Measurements from ENCODE around the gene RPS27L.

The RPS27L gene

GRCh38 chr15:63157118-63157843 is at the start of gene RPS27L:
Gene RPS27L, minus strand, starts transcription at chr15:63157477. Its CDS starts 72 bp downstream, at chr15:63157405.
- peak; percentile 69 to 70 (median 70) for DNase-seq (ENCODE audit: low read depth in 2 of 3, low spot score in 2 of 3)

GRCh38 chr15:63206079-63206478 is 48.8 kb upstream of the RPS27L start:
- no peak for DNase-seq (ENCODE audit: low read depth in 2 of 3, low spot score in 2 of 3)

- DNase-seq (ENCODE audit: low read depth in 2 of 3, low spot score in 2 of 3): no peak
These were observed 46.3 kb upstream of the RPS27L start for GRCh38 chr15:63203451-63204090.

GRCh38 chr15:63202861-63203260 is 45.6 kb upstream of the RPS27L start:
- no peak for DNase-seq (ENCODE audit: low read depth in 2 of 3, low spot score in 2 of 3)

- no peak for DNase-seq (ENCODE audit: low read depth in 2 of 3, low spot score in 2 of 3)
These were observed 43.4 kb upstream of the RPS27L start for GRCh38 chr15:63200464-63201249.

- no peak for DNase-seq (ENCODE audit: low read depth in 2 of 3, low spot score in 2 of 3)
These were observed 41.3 kb upstream of the RPS27L start for GRCh38 chr15:63198371-63199250.

- DNase-seq (ENCODE audit: low read depth in 2 of 3, low spot score in 2 of 3): no peak
These were observed 40.3 kb upstream of the RPS27L start for GRCh38 chr15:63197626-63198025.

- no peak for DNase-seq (ENCODE audit: low read depth in 2 of 3, low spot score in 2 of 3)
These were observed 39.6 kb upstream of the RPS27L start for GRCh38 chr15:63196842-63197241.

- no peak for DNase-seq (ENCODE audit: low read depth in 2 of 3, low spot score in 2 of 3)
These were observed 38.3 kb upstream of the RPS27L start for GRCh38 chr15:63195569-63196015.

GRCh38 chr15:63194880-63195568 is 37.7 kb upstream of the RPS27L start:
- no peak for DNase-seq (ENCODE audit: low read depth in 2 of 3, low spot score in 2 of 3)

- DNase-seq (ENCODE audit: low read depth in 2 of 3, low spot score in 2 of 3): no peak
These were observed 37.0 kb upstream of the RPS27L start for GRCh38 chr15:63194302-63194701.

- no peak for DNase-seq (ENCODE audit: low read depth in 2 of 3, low spot score in 2 of 3)
These were observed 35.4 kb upstream of the RPS27L start for GRCh38 chr15:63192619-63193206.

GRCh38 chr15:63191895-63192618 is 34.8 kb upstream of the RPS27L start:
- DNase-seq (ENCODE audit: low read depth in 2 of 3, low spot score in 2 of 3): no peak

GRCh38 chr15:63190769-63191649 is 33.7 kb upstream of the RPS27L start:
- DNase-seq (ENCODE audit: low read depth in 2 of 3, low spot score in 2 of 3): no peak

- DNase-seq (ENCODE audit: low read depth in 2 of 3, low spot score in 2 of 3): no peak
These were observed 32.9 kb upstream of the RPS27L start for GRCh38 chr15:63189941-63190768.

- DNase-seq (ENCODE audit: low read depth in 2 of 3, low spot score in 2 of 3): peak; percentile 97 to 98 (median 98)
These were observed 31.9 kb upstream of the RPS27L start, which contains the start of gene RAB8B for GRCh38 chr15:63188926-63189871. Gene RAB8B, plus strand, starts transcription at chr15:63189606. Its CDS starts 19 bp downstream, at chr15:63189625.

All from activated CD8-positive, alpha-beta memory T cell treated with anti-CD3 and anti-CD28 coated beads for 48 hours (primary cell).